GM23338 (cell line): ENCODE results near the gene FUT8. TPM values are rescaled to one million over a fixed set of nuclear protein-coding genes. Genes with fewer than 3 reads are reported as not detected.

Source experiments
- ATAC-seq: fragments of 200-7000 bp; cut with Tn5 transposase; 3 replicates; pipeline ENCODE4 v1.9.1; 2020
- DNase-seq: peaks from one replicate; pipeline ENCODE4 v3.0.0-alpha.2; 2015; ENCODE audit warnings: low spot score
- H2AFZ ChIP-seq: fragments of 200-600 bp; sonication (generic); 2 replicates; pipeline ENCODE4 v1.8.0; 2016; ENCODE audit warnings: antibody characterized with exemption, mild to moderate bottlenecking, moderate library complexity
- H3F3A ChIP-seq: fragments of 200-600 bp; sonication (generic); replicated peaks from 2 replicates; pipeline ENCODE4 v1.8.0; 2017; ENCODE audit warnings: antibody characterized with exemption, mixed run types, low read depth
- H3K27ac ChIP-seq: fragments of 200-600 bp; sonication (generic); 2 replicates; pipeline ENCODE4 v1.6.1; 2016; ENCODE audit warnings: low read depth
- H3K27me3 ChIP-seq: fragments of 200-600 bp; sonication (generic); 2 replicates; pipeline ENCODE4 v1.8.0; 2016; ENCODE audit warnings: mild to moderate bottlenecking, mixed run types, moderate library complexity; ENCODE audit not compliant: insufficient read depth
- H3K36me3 ChIP-seq: fragments of 200-600 bp; sonication (generic); 2 replicates; pipeline ENCODE4 v1.8.0; 2016; ENCODE audit warnings: mild to moderate bottlenecking; ENCODE audit not compliant: insufficient read depth
- H3K4me1 ChIP-seq: fragments of 200-600 bp; sonication (generic); 2 replicates; pipeline ENCODE4 v1.8.0; 2016; ENCODE audit warnings: mild to moderate bottlenecking, moderate library complexity; ENCODE audit not compliant: insufficient read depth
- H3K4me2 ChIP-seq: fragments of 200-600 bp; sonication (generic); 2 replicates; pipeline ENCODE4 v1.7.1; 2017; ENCODE audit warnings: mixed run types
- H3K4me3 ChIP-seq: fragments of 200-600 bp; sonication (generic); 2 replicates; pipeline ENCODE4 v1.6.1; 2016; ENCODE audit warnings: mixed run types
- H3K79me2 ChIP-seq: fragments of 200-600 bp; sonication (generic); replicated peaks from 2 replicates; pipeline ENCODE4 v1.8.0; 2017; ENCODE audit warnings: mild to moderate bottlenecking; ENCODE audit not compliant: insufficient read depth
- H3K9me2 ChIP-seq: fragments of 200-600 bp; sonication (generic); 2 replicates; pipeline ENCODE4 v1.8.0; 2017; ENCODE audit not compliant: insufficient read depth
- H4K20me1 ChIP-seq: fragments of 200-600 bp; sonication (generic); replicated peaks from 2 replicates; pipeline ENCODE4 v1.8.0; 2017; ENCODE audit warnings: mild to moderate bottlenecking; ENCODE audit not compliant: insufficient read depth
- H3K27ac Mint-ChIP-seq: 2 replicates; pipeline ENCODE4 v1.8.0; 2020; ENCODE audit warnings: inconsistent platforms, mild to moderate bottlenecking, moderate library complexity, mixed read lengths
- H3K27me3 Mint-ChIP-seq: 3 replicates; pipeline ENCODE4 v1.8.0; 2022; ENCODE audit warnings: low read depth, mild to moderate bottlenecking, moderate library complexity, mixed read lengths, inconsistent platforms; ENCODE audit not compliant: insufficient read depth, poor library complexity
- H3K36me3 Mint-ChIP-seq: 3 replicates; pipeline ENCODE4 v1.8.0; 2021; ENCODE audit warnings: low read depth, mild to moderate bottlenecking, inconsistent platforms, moderate library complexity, mixed read lengths
- H3K4me1 Mint-ChIP-seq: 3 replicates; pipeline ENCODE4 v1.8.0; 2020; ENCODE audit warnings: mild to moderate bottlenecking, inconsistent platforms, mixed read lengths
- H3K4me3 Mint-ChIP-seq: 3 replicates; pipeline ENCODE4 v1.8.0; 2021; ENCODE audit warnings: moderate library complexity, mild to moderate bottlenecking, inconsistent platforms, mixed read lengths
- H3K9me3 Mint-ChIP-seq: 3 replicates; pipeline ENCODE4 v1.8.0; 2020; ENCODE audit warnings: moderate library complexity, mild to moderate bottlenecking, inconsistent platforms, mixed read lengths
- EZH2 ChIP-seq: fragments of 200-600 bp; sonication (generic); IDR thresholded peaks from one replicate; pipeline ENCODE4 v1.8.0; 2017; ENCODE audit warnings: antibody characterized with exemption, mild to moderate bottlenecking, low read depth; ENCODE audit not compliant: unreplicated experiment
- STAT1 ChIP-seq: IDR thresholded peaks from one replicate; pipeline ENCODE4 v1.6.1; 2016; ENCODE audit warnings: antibody characterized with exemption; ENCODE audit not compliant: unreplicated experiment
- ZNF331 ChIP-seq: fragments of 250-450 bp; sonication (Bioruptor Pico); IDR thresholded peaks from 2 replicates; pipeline ENCODE4 v1.5.0; 2020; ENCODE audit warnings: low read depth, mild to moderate bottlenecking, moderate library complexity
- polyA plus RNA-seq: library from polyadenylated mRNA; unstranded; fragments of >200 nt; fragmentation: Nextera tagmentation; extraction: Ambion mirVana; gene quantifications from 2 replicates; pipeline ENCODE4 v1.2.1, GENCODE V29; 2016
- total RNA-seq: library from RNA; depleted of rRNA; stranded (reverse); fragments of >200 nt; shearing (Covaris generic); gene quantifications from 2 replicates; pipeline ENCODE4 v1.2.3, GENCODE V29; 2014
- TF ChIP-seq, protein P1 (sequence below), 2 experiments: fragments of 200-600 bp in 1 of 2; sonication (generic) in 1 of 2; conservative IDR thresholded peaks; 2 replicates each; pipeline versions ENCODE4 v1.5.1 to v1.6.1; 2016 to 2017; ENCODE audit warnings: antibody characterized with exemption in 2 of 2, low read depth in 2 of 2, mild to moderate bottlenecking in 2 of 2, moderate library complexity in 1 of 2
- TF ChIP-seq, protein P2 (sequence below): fragments of 250-450 bp; sonication (Bioruptor Pico); IDR thresholded peaks from 2 replicates; pipeline ENCODE4 v1.5.0; 2020; ENCODE audit warnings: mild to moderate bottlenecking, moderate library complexity

Gene FUT8
- total and polyA plus RNA-seq, 2 experiments from 2014 or later = 8.2 to 23.2 TPM

DNA sequence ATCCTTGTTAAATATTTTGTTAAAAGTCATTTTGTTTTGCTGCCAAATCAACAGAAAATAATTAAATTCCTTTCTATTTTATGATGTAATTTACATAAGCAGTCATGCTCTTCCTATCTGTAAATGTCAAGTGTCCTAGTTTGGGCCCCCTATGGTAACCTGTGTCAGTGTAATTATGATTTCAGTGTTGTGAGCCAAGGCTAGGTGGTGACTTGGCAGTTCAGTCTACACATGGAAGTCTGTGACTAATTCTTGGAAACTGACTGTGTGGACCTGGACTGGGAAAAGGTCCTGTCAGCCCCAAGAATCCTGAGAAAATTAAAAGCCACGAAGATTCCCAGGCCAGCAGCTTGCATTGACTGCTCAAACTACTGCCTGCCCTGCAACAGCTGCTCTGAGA is 371.0 kb downstream of the FUT8 start:
- Histone ChIP-seq H3K79me2 (no peaks in the 10 kb centered on the region), H3K27ac (no peak overlapping the region), H2AFZ (no peak overlapping the region), H3K36me3 (no peaks in the 10 kb centered on the region), H3K27me3 (no peaks in the 10 kb centered on the region), H3K4me2 (no peak overlapping the region), H3K4me1 (no peaks in the 10 kb centered on the region), H3F3A (no peaks in the 10 kb centered on the region), H3K4me3 (no peak overlapping the region), H4K20me1 (no peaks in the 10 kb centered on the region), H3K9me2 (peaks cover 4% of the 10 kb centered on the region; the same call in 1 of the 2 replicates)
- H3K36me3 Mint-ChIP-seq = no peaks in the 10 kb centered on the region
- H3K9me3 Mint-ChIP-seq = no peaks in the 10 kb centered on the region
- H3K27me3 Mint-ChIP-seq = peaks cover 3% of the 10 kb centered on the region
- no peak for DNase-seq
- no peak overlapping the region for H3K4me3 Mint-ChIP-seq
- H3K27ac Mint-ChIP-seq = no peak overlapping the region
- ATAC-seq = no peak
- peaks cover 4% of the 10 kb centered on the region for H3K4me1 Mint-ChIP-seq
- TF ChIP-seq STAT1 = no peak
- no peak for TF ChIP-seq ZNF331 (CRISPR knock-in tag)
- TF ChIP-seq EZH2 = no peak
- TF ChIP-seq, protein P1, sequence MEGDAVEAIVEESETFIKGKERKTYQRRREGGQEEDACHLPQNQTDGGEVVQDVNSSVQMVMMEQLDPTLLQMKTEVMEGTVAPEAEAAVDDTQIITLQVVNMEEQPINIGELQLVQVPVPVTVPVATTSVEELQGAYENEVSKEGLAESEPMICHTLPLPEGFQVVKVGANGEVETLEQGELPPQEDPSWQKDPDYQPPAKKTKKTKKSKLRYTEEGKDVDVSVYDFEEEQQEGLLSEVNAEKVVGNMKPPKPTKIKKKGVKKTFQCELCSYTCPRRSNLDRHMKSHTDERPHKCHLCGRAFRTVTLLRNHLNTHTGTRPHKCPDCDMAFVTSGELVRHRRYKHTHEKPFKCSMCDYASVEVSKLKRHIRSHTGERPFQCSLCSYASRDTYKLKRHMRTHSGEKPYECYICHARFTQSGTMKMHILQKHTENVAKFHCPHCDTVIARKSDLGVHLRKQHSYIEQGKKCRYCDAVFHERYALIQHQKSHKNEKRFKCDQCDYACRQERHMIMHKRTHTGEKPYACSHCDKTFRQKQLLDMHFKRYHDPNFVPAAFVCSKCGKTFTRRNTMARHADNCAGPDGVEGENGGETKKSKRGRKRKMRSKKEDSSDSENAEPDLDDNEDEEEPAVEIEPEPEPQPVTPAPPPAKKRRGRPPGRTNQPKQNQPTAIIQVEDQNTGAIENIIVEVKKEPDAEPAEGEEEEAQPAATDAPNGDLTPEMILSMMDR (conservative IDR thresholded peaks at IDR 0.05; ENCODE audit: low read depth in 2 of 2) = no peak
- TF ChIP-seq, protein P2, sequence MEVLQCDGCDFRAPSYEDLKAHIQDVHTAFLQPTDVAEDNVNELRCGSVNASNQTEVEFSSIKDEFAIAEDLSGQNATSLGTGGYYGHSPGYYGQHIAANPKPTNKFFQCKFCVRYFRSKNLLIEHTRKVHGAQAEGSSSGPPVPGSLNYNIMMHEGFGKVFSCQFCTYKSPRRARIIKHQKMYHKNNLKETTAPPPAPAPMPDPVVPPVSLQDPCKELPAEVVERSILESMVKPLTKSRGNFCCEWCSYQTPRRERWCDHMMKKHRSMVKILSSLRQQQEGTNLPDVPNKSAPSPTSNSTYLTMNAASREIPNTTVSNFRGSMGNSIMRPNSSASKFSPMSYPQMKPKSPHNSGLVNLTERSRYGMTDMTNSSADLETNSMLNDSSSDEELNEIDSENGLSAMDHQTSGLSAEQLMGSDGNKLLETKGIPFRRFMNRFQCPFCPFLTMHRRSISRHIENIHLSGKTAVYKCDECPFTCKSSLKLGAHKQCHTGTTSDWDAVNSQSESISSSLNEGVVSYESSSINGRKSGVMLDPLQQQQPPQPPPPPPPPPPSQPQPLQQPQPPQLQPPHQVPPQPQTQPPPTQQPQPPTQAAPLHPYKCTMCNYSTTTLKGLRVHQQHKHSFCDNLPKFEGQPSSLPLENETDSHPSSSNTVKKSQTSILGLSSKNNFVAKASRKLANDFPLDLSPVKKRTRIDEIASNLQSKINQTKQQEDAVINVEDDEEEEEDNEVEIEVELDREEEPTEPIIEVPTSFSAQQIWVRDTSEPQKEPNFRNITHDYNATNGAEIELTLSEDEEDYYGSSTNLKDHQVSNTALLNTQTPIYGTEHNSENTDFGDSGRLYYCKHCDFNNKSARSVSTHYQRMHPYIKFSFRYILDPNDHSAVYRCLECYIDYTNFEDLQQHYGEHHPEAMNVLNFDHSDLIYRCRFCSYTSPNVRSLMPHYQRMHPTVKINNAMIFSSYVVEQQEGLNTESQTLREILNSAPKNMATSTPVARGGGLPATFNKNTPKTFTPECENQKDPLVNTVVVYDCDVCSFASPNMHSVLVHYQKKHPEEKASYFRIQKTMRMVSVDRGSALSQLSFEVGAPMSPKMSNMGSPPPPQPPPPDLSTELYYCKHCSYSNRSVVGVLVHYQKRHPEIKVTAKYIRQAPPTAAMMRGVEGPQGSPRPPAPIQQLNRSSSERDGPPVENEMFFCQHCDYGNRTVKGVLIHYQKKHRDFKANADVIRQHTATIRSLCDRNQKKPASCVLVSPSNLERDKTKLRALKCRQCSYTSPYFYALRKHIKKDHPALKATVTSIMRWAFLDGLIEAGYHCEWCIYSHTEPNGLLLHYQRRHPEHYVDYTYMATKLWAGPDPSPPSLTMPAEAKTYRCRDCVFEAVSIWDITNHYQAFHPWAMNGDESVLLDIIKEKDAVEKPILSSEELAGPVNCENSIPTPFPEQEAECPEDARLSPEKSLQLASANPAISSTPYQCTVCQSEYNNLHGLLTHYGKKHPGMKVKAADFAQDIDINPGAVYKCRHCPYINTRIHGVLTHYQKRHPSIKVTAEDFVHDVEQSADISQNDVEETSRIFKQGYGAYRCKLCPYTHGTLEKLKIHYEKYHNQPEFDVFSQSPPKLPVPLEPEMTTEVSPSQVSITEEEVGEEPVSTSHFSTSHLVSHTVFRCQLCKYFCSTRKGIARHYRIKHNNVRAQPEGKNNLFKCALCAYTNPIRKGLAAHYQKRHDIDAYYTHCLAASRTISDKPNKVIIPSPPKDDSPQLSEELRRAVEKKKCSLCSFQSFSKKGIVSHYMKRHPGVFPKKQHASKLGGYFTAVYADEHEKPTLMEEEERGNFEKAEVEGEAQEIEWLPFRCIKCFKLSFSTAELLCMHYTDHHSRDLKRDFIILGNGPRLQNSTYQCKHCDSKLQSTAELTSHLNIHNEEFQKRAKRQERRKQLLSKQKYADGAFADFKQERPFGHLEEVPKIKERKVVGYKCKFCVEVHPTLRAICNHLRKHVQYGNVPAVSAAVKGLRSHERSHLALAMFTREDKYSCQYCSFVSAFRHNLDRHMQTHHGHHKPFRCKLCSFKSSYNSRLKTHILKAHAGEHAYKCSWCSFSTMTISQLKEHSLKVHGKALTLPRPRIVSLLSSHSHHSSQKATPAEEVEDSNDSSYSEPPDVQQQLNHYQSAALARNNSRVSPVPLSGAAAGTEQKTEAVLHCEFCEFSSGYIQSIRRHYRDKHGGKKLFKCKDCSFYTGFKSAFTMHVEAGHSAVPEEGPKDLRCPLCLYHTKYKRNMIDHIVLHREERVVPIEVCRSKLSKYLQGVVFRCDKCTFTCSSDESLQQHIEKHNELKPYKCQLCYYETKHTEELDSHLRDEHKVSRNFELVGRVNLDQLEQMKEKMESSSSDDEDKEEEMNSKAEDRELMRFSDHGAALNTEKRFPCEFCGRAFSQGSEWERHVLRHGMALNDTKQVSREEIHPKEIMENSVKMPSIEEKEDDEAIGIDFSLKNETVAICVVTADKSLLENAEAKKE (CRISPR knock-in tag) = no peak
